Activated T-cell treated with anti-CD3 and anti-CD28 coated beads, Interleukin-2, amount 50 U/mL, for 24 hours (primary cell): ENCODE measurements around the gene CENPS.

Experiments used
- DNase-seq: peaks from one replicate; pipeline ENCODE4 v3.0.0-alpha.2; 2020
- H3K27ac Mint-ChIP-seq: 2 replicates; pipeline ENCODE4 v1.8.0; 2020; ENCODE audit warnings: mild to moderate bottlenecking, mixed read lengths
- H3K27me3 Mint-ChIP-seq: 2 replicates; pipeline ENCODE4 v1.8.0; 2020; ENCODE audit warnings: mixed read lengths
- H3K36me3 Mint-ChIP-seq: 2 replicates; pipeline ENCODE4 v1.8.0; 2020; ENCODE audit warnings: low read depth, mixed read lengths
- H3K4me1 Mint-ChIP-seq: 2 replicates; pipeline ENCODE4 v1.8.0; 2020; ENCODE audit warnings: low read depth, mixed read lengths
- H3K4me3 Mint-ChIP-seq: 2 replicates; pipeline ENCODE4 v1.8.0; 2020; ENCODE audit warnings: mild to moderate bottlenecking, moderate library complexity, mixed read lengths
- H3K9me3 Mint-ChIP-seq: 2 replicates; pipeline ENCODE4 v1.8.0; 2020; ENCODE audit warnings: mixed read lengths

The CENPS gene

GRCh38 chr1:10432910-10433700 lies 2.9 kb downstream of the CENPS start:
- H3K27ac Mint-ChIP-seq: no peak overlapping the region
- no peaks in the 10 kb centered on the region for H3K9me3 Mint-ChIP-seq
- no peaks in the 10 kb centered on the region for H3K27me3 Mint-ChIP-seq
- no peak overlapping the region for H3K4me3 Mint-ChIP-seq
- H3K4me1 Mint-ChIP-seq: peaks cover 30% of the 10 kb centered on the region
- peaks cover 27% of the 10 kb centered on the region for H3K36me3 Mint-ChIP-seq
- DNase-seq: no peak

GRCh38 chr1:10433790-10434189 lies 3.6 kb downstream of the CENPS start:
- DNase-seq: no peak
- no peaks in the 10 kb centered on the region for H3K9me3 Mint-ChIP-seq
- no peak overlapping the region for H3K4me3 Mint-ChIP-seq
- no peak overlapping the region for H3K27ac Mint-ChIP-seq
- H3K36me3 Mint-ChIP-seq: peaks cover 31% of the 10 kb centered on the region
- peaks cover 27% of the 10 kb centered on the region for H3K4me1 Mint-ChIP-seq
- H3K27me3 Mint-ChIP-seq: no peaks in the 10 kb centered on the region

- Mint-ChIP-seq H3K27me3 (no peaks in the 10 kb centered on the region), H3K36me3 (peaks cover 34% of the 10 kb centered on the region), H3K4me3 (no peak overlapping the region), H3K4me1 (peaks cover 25% of the 10 kb centered on the region), H3K27ac (no peak overlapping the region), H3K9me3 (no peaks in the 10 kb centered on the region)
- no peak for DNase-seq
Observed at GRCh38 chr1:10434590-10434989, 4.4 kb downstream of the CENPS start.

- peaks cover 8% of the 10 kb centered on the region for H3K4me1 Mint-ChIP-seq
- peaks cover 36% of the 10 kb centered on the region for H3K36me3 Mint-ChIP-seq
- H3K27me3 Mint-ChIP-seq: no peaks in the 10 kb centered on the region
- H3K4me3 Mint-ChIP-seq: no peak overlapping the region
- no peak for DNase-seq
- H3K9me3 Mint-ChIP-seq: no peaks in the 10 kb centered on the region
- no peak overlapping the region for H3K27ac Mint-ChIP-seq
Observed at GRCh38 chr1:10437052-10437451, 6.8 kb downstream of the CENPS start.

GRCh38 chr1:10438677-10439163 lies 8.5 kb downstream of the CENPS start:
- H3K36me3 Mint-ChIP-seq: peaks cover 32% of the 10 kb centered on the region
- no peak overlapping the region for H3K27ac Mint-ChIP-seq
- no peaks in the 10 kb centered on the region for H3K4me1 Mint-ChIP-seq
- DNase-seq: no peak
- no peak overlapping the region for H3K4me3 Mint-ChIP-seq
- H3K9me3 Mint-ChIP-seq: no peaks in the 10 kb centered on the region
- no peaks in the 10 kb centered on the region for H3K27me3 Mint-ChIP-seq

- Mint-ChIP-seq H3K4me3 (no peak overlapping the region), H3K4me1 (peaks cover 5% of the 10 kb centered on the region), H3K27me3 (no peaks in the 10 kb centered on the region), H3K27ac (no peak overlapping the region), H3K9me3 (no peaks in the 10 kb centered on the region), H3K36me3 (peaks cover 38% of the 10 kb centered on the region)
- no peak for DNase-seq
Observed at GRCh38 chr1:10440305-10440704, 10.1 kb downstream of the CENPS start.

- DNase-seq: no peak
- Mint-ChIP-seq H3K27ac (no peak overlapping the region), H3K9me3 (no peaks in the 10 kb centered on the region), H3K36me3 (peaks cover 37% of the 10 kb centered on the region), H3K4me1 (peaks cover 5% of the 10 kb centered on the region), H3K4me3 (no peak overlapping the region), H3K27me3 (no peaks in the 10 kb centered on the region)
Observed at GRCh38 chr1:10440794-10441193, 10.6 kb downstream of the CENPS start.

GRCh38 chr1:10444248-10444647 lies 14.0 kb downstream of the CENPS start:
- DNase-seq: no peak
- H3K27me3 Mint-ChIP-seq: no peaks in the 10 kb centered on the region
- no peaks in the 10 kb centered on the region for H3K9me3 Mint-ChIP-seq
- no peak overlapping the region for H3K27ac Mint-ChIP-seq
- peaks cover 5% of the 10 kb centered on the region for H3K4me1 Mint-ChIP-seq
- peaks cover 30% of the 10 kb centered on the region for H3K36me3 Mint-ChIP-seq
- H3K4me3 Mint-ChIP-seq: no peak overlapping the region

GRCh38 chr1:10444795-10445397 lies 14.7 kb downstream of the CENPS start:
- Mint-ChIP-seq H3K27me3 (no peaks in the 10 kb centered on the region), H3K27ac (no peak overlapping the region), H3K4me1 (peaks cover 5% of the 10 kb centered on the region), H3K36me3 (peaks cover 30% of the 10 kb centered on the region), H3K4me3 (no peak overlapping the region), H3K9me3 (no peaks in the 10 kb centered on the region)
- DNase-seq: no peak

GRCh38 chr1:10446790-10447422 lies 16.7 kb downstream of the CENPS start:
- no peaks in the 10 kb centered on the region for H3K27me3 Mint-ChIP-seq

GRCh38 chr1:10449751-10450150 lies 19.5 kb downstream of the CENPS start, which contains the start of gene CORT:
Gene CORT (plus strand): TSS chr1:10450031. CDS start chr1:10450224, 193 bp downstream.
- Mint-ChIP-seq H3K4me3 (no peak within 1 kb of the TSS), H3K36me3 (peaks cover 16% of the 10 kb centered on the region), H3K27me3 (no peaks in the 10 kb centered on the region), H3K4me1 (peaks cover 3% of the 10 kb centered on the region), H3K9me3 (no peaks in the 10 kb centered on the region), H3K27ac (no peak within 1 kb of the TSS)
- DNase-seq: no peak

More at GRCh38 chr1:10446790-10447422, 16.7 kb downstream of the CENPS start:
- Mint-ChIP-seq H3K9me3 (no peaks in the 10 kb centered on the region), H3K27ac (no peak overlapping the region), H3K36me3 (peaks cover 19% of the 10 kb centered on the region), H3K4me3 (no peak overlapping the region), H3K4me1 (peaks cover 5% of the 10 kb centered on the region)
- no peak for DNase-seq

GRCh38 chr1:10450156-10450814 lies 20.1 kb downstream of the CENPS start:
- no peak overlapping the region for H3K27ac Mint-ChIP-seq
- DNase-seq: no peak
- H3K36me3 Mint-ChIP-seq: peaks cover 16% of the 10 kb centered on the region
- H3K4me3 Mint-ChIP-seq: no peak overlapping the region
- H3K27me3 Mint-ChIP-seq: no peaks in the 10 kb centered on the region
- H3K9me3 Mint-ChIP-seq: no peaks in the 10 kb centered on the region
- H3K4me1 Mint-ChIP-seq: no peaks in the 10 kb centered on the region

- DNase-seq: no peak
- Mint-ChIP-seq H3K4me1 (no peaks in the 10 kb centered on the region), H3K4me3 (no peak overlapping the region), H3K27ac (no peak overlapping the region), H3K9me3 (no peaks in the 10 kb centered on the region), H3K36me3 (peaks cover 17% of the 10 kb centered on the region), H3K27me3 (no peaks in the 10 kb centered on the region)
Observed at GRCh38 chr1:10450836-10451235, 20.6 kb downstream of the CENPS start.

- no peaks in the 10 kb centered on the region for H3K27me3 Mint-ChIP-seq
- DNase-seq: no peak
- H3K4me1 Mint-ChIP-seq: no peaks in the 10 kb centered on the region
- no peak overlapping the region for H3K4me3 Mint-ChIP-seq
- peaks cover 21% of the 10 kb centered on the region for H3K36me3 Mint-ChIP-seq
- H3K27ac Mint-ChIP-seq: no peak overlapping the region
- no peaks in the 10 kb centered on the region for H3K9me3 Mint-ChIP-seq
Observed at GRCh38 chr1:10451287-10451686, 21.1 kb downstream of the CENPS start.
